Stimulated activated CD4-positive, alpha-beta T cell treated with anti-CD3 and anti-CD28 coated beads, Interleukin-1b, Interleukin-23, amount 100 ng/mL, for 24 hours (primary cell): ENCODE measurements around the gene CNTN4.

ENCODE experiments used
- DNase-seq, 4 experiments: peaks; one replicate each; pipeline ENCODE4 v3.0.0-alpha.2; 2020; ENCODE audit warnings: low read depth in 4 of 4, low spot score in 1 of 4

CNTN4 gene

DNA sequence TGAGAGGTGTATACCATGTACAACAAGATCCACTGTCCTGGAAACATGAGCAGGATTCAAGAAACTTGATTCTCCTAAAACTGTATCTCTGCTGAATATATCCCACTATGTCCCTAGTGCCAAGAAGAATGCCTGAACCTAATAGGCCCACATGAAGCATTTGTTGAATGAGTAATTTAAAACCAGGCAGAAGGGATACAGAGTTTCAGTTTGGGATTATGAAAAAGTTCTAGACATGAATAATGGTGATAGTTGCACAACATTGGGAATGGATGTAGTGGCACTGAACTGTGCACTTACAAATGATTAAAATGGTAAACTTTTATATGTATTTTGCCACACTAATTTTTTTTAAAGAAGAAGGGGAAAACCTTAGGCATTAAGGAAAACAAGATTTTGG lies 750.4 kb downstream of the CNTN4 start:
- no peak for DNase-seq

DNA sequence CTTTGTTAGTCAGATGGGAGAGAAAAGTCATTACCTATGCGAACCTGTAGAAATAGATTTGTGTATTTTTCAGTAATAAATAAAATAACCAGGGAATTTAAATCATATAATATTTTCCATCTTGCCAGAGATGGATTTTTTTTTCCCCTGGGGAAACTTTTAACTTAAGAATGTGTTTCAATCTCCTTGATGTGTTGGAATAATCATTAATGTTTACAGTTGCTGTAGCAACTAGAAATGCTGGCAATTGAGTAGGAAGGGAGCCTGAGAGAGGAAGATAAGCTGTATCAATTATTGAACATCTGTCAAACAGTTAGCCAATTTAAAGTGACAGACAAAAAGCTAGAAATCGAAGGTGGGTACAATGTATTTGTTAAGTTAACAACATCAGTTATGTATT lies 752.0 kb downstream of the CNTN4 start:
- no peak for DNase-seq

DNA sequence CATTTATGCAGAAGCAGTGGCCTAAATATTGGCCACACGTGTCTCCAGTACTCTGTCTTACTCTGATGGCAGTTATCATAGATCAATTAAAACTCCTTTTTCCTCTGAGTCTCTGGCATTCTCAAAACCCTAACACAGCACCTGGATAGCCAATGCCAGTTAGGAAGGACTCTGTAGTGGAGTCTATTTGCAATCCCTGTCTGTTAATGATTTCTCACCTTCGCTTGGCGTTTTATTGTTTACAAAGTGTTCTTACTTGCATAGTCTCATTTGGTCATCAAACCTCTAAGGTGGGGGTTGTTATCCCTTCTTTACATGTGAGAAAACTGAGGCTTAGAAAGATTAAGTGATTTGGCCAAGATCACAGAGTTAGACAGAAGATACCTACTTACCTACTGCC lies 752.7 kb downstream of the CNTN4 start:
- DNase-seq = no peak

DNA sequence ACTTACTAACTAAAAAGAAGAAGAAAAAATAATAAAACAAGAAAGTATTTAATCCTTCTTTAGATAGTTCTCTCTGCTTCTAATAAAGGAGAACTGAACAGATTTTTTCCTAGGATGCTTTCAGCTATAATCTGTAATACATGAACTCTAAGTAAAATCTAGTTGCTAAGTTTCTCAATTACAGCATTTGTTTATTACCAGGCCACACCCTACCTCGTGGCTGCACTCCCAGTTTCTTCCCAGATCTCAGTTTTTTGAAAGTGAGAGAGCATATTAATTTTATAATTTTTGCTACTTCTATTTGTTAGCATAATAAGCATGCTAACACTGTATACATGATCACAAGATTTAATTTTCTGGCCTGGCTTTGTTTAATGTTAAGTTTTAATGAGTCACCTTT lies 753.2 kb downstream of the CNTN4 start:
- no peak for DNase-seq

DNA sequence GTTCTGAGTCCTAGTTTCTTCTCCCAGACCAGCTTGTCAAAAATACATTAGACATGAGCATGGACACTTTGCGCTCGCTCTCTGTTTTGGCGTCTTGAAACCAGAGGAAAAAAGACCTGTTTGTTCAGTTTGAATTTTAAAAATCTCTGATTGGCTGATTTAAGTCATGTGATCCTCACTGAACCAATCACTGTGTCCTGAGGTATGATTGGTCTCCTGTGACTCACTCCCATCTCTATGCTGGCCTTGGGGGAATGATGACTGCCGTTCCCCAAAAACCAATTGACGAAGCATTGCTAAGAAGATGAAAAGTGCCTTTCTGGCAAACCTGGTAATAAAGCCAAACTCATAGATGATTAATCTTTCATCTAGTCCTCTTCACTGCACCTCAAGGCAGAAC lies 755.0 kb downstream of the CNTN4 start:
- no peak for DNase-seq

DNA sequence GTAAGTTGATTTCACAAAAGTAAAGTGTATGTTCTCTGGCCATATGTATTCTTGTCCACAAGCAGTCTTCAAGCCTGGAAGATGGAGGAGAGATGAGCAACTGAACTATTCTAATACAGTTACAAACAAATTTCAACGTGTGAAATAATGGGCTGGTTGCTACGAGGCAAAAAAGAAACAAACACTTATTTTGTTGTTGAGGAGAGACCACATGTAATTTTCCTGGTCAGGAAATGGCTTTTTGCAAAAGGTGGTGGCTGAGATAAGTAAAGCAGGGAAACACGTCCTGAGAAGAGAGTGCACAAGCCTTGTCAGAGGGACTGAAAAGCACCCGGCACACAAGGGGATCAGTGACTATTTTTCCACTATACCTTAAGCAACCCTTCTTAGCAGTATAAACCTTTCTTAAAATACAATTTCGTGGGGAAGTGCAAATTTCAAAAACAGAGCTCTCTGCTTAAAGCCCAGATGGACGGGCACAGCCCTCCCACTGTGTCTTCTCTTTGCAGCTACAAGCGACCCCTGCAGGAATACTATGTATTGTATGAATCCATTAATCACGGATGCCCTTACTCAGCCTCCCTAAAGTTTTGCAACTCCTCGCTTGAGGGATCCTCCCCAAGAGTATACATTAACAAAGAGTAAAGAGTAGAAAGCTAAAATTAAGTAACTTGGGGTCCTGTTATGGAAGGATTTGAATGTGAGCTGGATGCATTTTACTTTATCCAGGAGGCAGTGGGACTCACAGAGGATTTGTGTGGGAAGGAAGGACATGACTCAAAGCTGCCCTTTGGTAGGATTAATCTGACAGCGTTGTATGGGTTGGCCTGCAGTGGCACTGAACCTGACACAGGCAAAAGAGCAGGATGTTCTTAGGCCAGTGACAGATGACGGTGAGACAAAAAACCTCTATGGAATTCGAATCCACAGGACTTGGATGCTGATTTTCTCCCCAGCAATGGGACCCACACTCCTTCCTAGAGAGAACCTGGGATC lies 757.8 kb downstream of the CNTN4 start:
- no peak for DNase-seq

DNA sequence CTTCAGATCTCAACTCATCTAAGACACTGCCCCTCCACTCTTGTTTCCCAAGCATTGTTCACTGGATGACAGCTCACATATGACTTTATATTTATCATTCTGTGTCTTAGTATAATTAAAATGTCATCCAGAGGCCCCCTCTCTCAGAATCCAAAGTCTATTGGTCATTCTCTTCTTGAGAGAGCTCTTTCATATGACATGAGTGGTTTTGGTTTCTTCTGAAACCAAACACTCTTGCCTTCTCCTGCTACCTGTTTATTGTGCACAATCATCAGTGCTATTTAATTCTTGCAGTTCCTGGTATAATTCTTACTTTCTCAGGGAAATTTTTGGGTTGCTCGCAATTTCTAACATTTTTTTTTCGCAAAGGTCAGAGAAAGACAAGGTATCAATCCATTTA lies 762.0 kb downstream of the CNTN4 start:
- no peak for DNase-seq

DNA sequence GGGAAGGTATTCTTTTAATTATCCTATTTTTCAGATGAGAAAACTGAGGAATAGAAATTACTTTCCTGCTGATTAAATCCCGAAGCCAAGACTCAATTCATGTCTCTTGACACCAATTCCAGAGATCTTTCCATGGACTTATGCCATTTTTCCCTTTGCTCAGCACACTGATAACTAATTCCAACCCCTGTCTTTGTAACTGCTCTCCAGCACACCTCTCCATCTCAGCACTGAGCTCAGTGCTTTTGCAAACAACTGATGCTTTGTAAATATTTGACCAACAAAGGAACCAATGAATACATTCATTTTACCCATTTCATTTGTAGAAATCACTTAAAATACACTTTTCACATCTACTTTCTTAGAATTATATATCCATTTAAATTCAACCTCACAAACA lies 762.5 kb downstream of the CNTN4 start:
- DNase-seq = no peak

DNA sequence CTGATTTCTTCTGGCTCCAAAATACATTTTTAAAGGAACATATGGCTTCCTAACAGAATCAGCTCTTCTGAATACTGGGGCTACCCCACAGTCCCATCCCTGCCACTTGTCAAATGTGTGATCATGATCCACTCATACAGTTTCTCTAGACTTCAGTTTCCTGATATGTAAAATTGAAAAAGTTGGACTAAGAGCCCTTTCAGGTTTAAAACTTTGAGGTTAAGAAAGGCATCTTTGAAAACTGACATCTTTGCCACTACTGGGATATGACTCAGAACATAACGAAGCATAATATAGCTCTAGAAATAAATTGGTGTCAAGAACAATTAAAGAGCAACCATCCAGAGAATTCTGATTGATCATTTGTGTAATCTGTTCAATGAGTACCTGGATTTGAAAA lies 763.3 kb downstream of the CNTN4 start:
- no peak for DNase-seq

DNA sequence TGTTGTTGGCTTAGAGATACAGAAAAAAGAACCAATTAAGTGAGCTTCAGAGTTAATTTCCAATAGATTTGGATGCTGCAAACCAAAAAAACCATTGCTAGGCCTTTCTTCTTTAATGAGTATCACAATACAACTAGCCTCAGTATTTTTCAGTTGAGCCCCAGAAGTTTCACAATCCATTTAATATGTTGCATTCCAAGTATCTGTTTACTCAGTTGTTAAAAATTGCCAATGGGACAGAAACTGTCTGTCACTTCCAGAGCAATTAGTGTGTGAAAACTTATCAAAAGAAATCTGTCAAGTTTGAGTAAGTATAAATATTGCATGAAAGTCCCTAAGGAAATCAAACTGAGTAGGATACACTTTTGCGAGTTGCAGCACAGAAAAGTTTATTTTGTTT lies 763.7 kb downstream of the CNTN4 start:
- no peak for DNase-seq

DNA sequence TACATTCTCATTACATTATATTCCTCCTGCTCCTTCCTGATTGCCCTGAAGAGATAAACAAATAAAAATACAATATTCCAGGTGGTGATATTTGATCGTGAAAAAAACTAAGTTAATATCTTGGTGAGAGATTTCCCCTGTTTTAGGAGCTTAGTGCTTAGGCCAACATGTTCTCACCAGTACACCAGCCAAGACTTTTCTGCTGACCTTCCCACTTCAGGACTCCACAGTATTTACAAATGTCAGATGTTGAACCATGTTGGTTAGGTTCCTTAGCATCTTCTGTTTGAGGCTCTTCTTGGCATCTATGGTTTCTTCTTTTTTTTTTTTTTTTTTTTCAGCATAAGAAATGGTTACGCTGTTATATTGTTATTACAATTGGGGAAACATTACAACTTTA lies 764.5 kb downstream of the CNTN4 start:
- no peak for DNase-seq

DNA sequence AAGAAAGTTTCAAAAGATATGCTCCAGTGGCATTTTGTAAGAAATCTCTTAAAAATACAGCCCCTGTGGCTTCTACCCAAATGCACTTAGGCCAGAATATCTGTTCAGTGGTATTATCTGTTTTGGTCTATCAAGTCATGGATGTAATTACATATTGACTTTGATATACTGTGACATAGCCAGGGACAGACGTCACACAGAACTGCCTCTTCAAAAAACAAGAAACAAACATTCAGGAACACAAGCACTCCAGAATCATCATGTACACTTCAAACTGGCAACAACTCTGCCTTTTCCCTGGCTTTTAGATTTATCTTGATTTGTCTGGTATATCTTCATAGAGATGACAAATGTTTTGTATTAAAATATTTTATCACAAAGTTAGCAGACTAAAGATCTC lies 771.2 kb downstream of the CNTN4 start:
- no peak for DNase-seq

DNA sequence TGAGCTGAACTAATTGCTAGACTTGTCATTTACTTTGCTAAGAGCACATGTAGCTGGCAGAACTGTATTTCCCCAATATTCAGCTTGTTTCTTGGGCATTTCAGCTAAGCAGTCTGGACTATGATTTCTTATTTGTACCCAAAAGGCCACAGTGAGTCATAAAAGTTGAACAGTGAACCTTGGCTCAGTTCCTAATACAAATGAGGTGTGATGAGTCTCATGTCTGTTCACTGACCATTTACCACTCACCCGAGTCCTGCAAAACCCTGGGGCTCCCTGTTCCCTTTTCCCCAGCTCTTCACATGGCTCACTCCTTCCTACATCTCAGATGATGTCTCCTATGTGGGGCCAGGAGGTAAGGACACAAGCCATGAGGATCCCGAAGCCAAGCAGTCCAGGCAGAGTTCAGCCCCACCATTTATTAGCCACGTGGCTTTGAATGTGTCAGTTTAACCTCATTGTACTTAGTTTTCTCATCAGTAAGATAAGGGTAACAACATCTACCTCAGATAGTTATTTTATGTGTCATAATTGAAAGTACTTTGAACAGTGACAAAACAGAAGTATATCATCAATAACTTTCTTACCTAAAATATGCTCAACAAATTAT lies 772.2 kb downstream of the CNTN4 start:
- no peak for DNase-seq

DNA sequence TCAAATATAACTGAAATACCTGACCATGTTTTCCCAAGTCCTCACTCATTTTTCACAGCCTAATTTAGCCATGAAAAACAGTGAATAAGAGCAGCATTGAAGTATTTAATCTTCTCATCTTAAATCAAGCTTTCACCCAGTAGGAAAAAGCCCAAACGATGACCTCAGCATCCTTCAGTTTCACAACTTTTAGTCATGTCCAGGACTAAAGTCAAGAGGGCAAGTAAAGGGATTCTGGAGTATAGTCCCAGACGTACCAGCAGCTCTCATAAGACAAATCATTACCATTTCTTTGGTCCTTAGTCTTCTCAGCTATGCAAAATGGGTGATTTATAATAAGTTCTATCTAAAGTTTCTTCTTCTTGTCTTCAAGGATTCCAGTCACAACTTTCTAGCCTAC lies 774.2 kb downstream of the CNTN4 start:
- DNase-seq = no peak

DNA sequence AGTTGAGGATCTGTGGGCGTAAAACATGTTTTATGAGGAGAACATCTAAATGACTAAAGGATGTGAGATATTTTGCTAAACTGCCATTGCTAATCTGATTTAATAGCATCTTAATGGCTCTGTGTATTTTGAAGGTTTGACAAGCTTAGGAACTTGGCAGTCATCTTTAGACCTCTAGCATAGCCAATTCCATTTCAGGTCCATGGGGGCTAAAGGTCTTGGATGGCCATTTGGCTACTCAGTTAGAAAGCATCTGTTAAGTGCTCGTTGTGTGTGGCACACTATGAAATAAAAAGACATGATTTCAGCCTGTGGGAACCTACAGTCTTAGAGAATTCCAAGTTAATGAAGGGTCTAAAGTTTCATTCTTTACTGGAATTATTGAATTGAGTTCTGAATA lies 775.3 kb downstream of the CNTN4 start:
- DNase-seq = no peak

DNA sequence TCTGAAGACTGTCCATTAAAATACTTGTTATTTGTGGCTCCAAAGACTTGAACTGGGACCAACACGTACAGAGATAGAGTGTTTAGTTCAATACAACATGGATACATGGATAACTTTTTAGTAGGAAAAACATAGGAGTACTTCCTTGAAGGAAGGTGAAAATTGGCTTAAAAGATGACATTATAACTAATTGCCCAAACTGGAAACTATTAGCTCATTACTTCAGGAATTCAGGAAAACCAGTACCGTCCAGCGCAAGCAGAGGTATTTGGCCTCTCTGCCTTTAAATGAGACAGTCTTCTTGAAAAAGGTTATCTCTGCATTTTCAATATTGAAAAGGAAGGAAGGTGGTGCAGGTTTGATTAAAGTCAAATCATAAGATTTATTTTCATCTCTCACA lies 777.0 kb downstream of the CNTN4 start:
- DNase-seq = no peak

DNA sequence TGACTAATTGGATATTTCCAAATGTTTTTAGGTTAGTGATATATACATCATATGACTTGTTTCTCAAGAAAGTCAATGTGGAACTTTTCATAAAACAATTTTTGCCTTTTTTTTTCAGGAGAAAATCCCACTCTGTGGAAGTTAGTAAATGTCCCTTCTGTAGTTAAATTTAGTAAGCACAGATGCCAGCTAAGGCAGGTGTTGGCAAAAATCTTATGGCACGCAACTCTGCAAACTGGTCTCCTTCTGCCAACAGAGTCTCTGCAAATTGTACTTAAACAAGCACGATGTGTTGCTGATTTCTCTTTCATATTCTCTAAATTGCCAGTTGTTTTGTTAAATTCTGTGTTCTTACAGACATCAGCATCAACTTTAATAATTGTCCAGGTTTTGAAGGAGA lies 777.7 kb downstream of the CNTN4 start:
- DNase-seq = no peak

DNA sequence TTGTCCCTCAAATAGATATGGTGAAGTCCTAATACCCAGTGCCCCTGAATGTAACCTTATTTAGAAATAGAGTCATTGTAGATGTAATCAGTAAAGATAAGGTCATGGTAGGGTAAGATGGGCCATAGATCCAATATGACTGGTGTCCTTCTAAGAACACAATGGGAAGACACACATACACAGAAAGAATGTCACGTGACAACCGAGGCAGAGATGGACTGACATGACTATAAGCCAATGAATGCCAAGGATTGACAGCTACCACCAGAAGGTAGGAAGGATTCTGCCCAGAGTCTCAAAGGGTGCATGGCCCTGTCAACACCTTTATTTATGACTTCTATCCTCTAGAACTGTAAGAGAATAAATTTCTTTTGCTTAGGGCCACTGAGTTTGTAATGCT lies 780.4 kb downstream of the CNTN4 start:
- DNase-seq = no peak

DNA sequence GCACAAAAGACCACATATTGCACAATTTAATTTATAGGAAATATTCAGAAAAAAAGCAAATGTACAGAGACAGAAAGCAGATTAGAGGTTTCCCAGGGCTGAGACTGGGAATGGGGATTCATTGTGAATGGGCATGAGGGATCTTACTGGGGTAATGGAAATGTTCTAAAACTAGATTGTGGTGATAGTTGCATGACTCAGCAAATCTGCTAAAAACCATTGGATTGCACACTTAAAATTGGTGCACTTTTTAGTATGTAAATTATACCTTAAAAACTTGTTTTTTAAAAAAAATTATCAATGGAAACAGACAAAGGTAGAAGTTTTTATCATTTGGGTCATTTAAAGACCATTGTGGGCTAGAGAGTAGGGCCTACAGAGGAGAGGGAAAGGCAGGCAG lies 780.9 kb downstream of the CNTN4 start:
- no peak for DNase-seq

DNA sequence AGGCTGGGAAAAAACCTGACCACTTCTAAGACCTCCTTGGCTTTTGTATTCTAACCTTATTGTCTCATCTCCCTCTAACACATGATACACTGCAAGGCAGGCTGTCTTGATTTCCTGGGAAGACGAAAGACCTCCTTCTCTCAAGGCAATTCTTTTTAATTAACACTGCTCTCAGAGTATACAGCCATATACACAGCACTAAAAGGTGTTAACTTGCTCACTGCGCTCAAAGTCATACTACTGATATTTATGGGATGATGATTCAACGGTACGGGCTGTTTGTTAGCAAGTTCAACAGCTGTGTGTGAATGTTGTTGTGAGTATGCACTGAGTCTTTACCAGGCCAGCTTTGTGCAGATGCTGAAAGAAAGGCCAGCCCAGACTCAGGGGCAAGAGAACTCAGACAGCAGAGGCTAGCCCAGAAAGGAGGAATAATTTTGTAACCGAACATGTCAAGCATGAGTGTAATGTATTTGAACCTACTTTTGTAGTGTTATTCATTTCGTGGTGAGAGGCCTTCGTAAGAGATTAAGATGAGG lies 781.6 kb downstream of the CNTN4 start:
- no peak for DNase-seq

DNA sequence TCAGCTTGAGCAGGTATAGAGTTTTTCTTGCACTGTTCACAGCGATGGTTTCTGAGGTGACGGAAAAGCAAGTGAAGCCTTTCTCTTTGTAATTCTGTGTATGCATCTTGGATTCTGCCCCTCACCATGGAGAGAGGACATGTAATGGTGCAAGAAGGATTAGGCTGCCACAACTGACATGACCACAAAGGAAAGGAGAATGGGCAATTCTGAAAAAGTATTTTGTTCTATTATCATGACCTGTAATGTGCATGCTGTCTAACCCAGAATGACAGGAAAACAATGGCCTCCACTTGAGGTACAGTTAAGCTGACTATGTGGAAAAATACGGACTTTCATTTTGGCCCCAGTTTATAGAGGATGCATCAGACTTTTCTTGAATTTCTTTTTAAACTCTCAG lies 784.6 kb downstream of the CNTN4 start:
- DNase-seq = no peak

DNA sequence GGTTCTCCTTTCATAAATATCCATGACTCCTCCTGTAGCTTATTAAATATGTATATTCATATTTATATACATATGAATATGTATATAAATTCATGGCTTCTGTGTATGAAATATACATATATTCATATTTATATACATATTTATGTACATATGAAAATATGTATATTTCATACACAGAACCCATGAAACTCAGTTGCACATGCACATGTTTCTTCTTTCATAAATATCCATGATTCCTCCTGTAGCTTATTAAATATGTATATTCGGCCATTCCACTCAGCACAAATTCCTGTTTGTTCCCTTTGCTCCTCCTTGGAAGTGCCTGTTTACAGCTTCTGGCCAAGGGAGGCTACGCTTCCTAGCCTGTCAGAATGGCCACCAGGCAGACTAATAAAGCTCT lies 789.9 kb downstream of the CNTN4 start:
- DNase-seq = no peak

DNA sequence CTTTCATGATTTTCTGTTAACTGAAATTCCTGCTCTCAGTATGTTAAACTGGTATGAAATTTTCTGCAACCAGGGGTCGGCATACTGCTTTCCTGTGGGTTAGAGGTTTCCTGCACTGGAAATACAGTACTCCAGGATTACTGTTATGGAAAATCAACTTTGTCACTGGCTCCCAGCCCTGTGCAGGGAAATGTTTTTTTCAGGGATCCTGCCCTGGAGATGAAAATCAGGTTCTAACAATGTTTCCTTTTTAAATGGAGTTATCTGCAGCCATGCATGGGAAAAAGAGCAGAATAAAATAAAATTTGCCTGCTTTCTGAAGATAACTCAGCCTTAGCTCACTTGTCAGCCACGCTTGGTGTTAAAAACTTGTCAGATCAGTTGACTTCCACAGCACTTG lies 791.1 kb downstream of the CNTN4 start:
- no peak for DNase-seq
